Tibial nerve (tissue), 3 donors: ENCODE results near the gene TRIM3.

Experiments
- CTCF ChIP-seq, 5 experiments: fragments of 200-600 bp in 3 of 5; fragments of 450-650 bp in 2 of 5; sonication (generic) in 3 of 5; IDR thresholded peaks; one replicate each; pipeline ENCODE4 v1.5.1; 2016 to 2019; ENCODE audit warnings: antibody characterized with exemption in 5 of 5, mild to moderate bottlenecking in 3 of 5, moderate library complexity in 2 of 5
- POLR2A ChIP-seq, 2 donors: fragments of 450-650 bp; IDR thresholded peaks; one replicate each; pipeline ENCODE4 v1.6.1; 2017; ENCODE audit warnings: antibody characterized with exemption in 2 of 2, mild to moderate bottlenecking in 2 of 2, moderate library complexity in 2 of 2

- TF ChIP-seq POLR2A (IDR thresholded peaks at IDR 0.05) (no peak), CTCF (IDR thresholded peaks at IDR 0.05) (no peak)
These were observed 59.9 kb downstream of the TRIM3 start for GRCh38 chr11:6413791-6414201.
